SH-SY5Y (cell line): ENCODE results near the gene MFSD12.

Source experiments
- GATA2 ChIP-seq: IDR thresholded peaks from 2 replicates; pipeline ENCODE4 v1.6.1; 2011; ENCODE audit warnings: mild to moderate bottlenecking, low read depth, low read length
- GATA3 ChIP-seq: IDR thresholded peaks from 2 replicates; pipeline ENCODE4 v1.6.1; 2011; ENCODE audit warnings: low read depth, mild to moderate bottlenecking, low read length, moderate library complexity

MFSD12 gene

DNA sequence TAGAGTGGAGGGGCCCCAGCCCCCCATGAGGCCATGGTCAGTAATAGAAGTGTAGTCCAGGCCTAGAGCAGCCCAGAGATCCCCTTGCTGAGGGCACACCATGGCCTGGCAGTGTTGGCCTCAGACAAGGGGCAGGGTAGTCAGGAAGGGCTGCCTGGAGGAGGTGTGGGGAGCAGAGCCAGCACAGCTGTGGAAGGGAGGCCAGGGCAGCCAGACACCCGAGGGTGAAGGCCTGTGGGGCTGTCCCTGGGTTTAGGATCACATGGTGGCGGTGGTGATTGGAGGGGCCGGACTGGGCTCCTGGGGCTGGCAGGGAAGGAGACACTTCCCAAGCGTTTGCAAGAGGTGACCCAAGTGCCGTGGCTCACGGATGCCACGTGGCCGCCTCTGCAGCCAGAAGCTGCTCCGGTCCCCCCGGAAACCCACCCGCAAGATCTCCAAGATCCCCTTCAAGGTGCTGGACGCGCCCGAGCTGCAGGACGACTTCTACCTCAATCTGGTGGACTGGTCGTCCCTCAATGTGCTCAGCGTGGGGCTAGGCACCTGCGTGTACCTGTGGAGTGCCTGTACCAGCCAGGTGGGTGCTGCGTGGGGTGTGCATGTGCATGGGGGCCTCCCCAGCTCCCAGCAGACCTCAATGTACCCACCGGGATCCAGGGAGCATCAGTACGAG, 30.0 kb downstream of the MFSD12 start:
- no peak for TF ChIP-seq GATA3
- no peak for TF ChIP-seq GATA2

GRCh38 chr19:3526507-3527237, 30.7 kb downstream of the MFSD12 start:
- TF ChIP-seq GATA2 (no peak), GATA3 (no peak)

GRCh38 chr19:3524904-3525451, 32.4 kb downstream of the MFSD12 start:
- no peak for TF ChIP-seq GATA3
- TF ChIP-seq GATA2, result no peak

- no peak for TF ChIP-seq GATA2
- no peak for TF ChIP-seq GATA3
Measured at GRCh38 chr19:3524078-3524842, 33.1 kb downstream of the MFSD12 start.

GRCh38 chr19:3523361-3524077, 33.9 kb downstream of the MFSD12 start:
- TF ChIP-seq GATA3 (no peak), GATA2 (no peak)

- TF ChIP-seq GATA3, result no peak
- no peak for TF ChIP-seq GATA2
Measured at GRCh38 chr19:3522421-3523360, 34.7 kb downstream of the MFSD12 start.

GRCh38 chr19:3521104-3521445, 36.3 kb downstream of the MFSD12 start:
- no peak for TF ChIP-seq GATA3

DNA sequence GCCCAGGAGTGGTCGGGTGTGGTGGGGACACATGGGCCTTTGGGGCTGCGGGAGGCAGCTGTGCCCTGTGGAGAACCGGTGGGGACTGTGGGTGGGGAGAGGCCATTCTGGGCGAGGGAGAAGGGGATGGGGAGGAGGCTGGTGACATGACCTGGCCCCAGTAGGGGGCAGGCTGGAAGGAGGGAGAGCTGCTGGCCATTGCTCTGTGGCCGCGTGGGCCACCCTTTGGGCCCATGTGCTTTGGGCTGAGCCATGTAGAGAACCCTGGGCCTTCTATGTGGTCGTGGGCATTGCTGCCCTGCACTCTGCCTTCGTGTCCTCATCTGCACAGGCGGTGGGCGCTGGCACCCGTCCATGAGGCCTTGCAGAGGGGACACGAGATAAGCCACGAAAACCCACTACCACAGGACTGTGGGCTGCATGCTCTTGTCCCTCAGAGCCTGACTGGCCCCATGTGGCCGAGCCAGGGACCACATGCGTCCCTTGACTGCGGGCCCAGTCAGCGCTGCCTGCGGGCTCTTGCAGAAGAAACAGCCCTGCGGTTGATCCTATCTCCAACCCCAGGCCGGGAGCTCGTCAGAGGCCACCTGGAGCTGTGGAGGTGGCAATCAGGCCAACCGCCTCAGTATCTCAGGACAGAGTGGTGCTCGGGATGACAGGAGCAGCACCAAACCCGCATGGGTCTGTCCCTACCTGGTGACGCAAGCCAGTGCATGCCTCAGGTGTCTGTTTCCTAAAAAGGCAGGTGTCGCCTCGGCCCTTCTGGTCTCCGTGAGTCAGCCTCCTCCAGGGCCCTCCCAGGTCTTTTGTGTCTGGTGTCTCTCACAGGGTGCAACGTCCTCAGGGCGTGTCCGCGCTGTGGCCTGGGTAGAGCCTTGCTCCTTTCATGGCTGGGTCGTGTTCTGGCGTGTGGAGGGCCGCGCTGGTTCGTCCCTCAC, 37.0 kb downstream of the MFSD12 start:
- TF ChIP-seq GATA3 (no peak), GATA2 (peak; percentile 32; the same call in 1 of the 2 replicates)

DNA sequence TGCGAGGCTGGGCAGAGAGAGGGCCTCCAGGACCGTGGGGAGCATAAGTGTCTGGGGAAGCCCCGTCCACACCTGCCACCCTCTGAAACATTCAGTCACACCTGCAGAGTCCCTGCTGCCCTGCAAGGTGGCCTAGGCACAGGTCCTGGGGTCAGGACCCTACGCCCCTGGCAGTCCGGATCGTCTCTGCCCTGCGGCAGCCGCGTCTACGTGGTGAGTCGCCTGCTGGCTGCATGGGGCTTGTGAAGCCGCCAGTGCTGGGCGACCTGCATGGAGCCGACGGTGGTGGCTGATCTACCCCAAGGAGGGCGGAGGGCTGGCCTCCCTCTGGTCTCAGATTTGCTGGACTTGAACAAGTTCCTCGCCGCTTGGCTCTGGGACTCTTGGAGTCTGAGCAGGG, 38.3 kb downstream of the MFSD12 start:
- TF ChIP-seq GATA3 (no peak), GATA2 (no peak)

DNA sequence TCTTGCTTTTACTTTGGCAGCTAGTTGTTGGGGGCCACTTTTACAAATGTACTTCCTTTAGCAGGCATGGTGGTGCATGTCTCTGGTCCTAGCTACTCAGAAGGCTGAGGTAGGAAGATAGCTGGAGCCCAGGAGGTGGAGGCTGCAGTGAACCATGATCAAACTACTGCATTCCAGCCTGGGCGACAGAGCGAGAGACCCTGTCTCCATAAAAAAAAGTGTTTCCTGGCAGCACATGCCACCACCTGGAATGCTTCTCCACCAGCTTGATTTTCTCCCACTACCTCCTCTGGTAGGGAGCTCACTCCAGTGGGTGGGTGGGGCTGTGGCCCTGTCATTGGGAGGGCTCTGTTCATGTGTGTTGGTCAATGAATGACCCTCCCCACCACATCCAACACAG, 38.7 kb downstream of the MFSD12 start:
- TF ChIP-seq GATA3 (no peak), GATA2 (no peak)

DNA sequence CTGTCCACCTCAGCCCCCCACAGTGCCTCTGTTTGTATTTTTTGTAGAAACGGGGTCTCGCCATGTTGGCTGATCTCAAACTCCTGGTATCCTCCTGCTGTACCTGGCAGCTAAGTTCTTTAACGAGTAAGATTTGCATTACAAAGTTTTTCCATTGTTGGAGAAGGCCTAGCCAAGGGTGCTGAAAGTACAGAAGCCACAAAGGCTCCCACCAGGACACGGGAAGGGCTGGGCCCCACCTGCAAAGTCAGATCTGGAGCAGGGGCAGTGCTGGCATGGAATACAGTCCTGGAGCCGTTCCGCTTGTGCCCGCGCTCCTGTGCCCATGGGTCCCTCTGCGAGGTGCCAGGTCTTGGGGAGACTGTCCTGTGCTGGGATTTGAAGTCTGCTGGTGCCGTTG, 39.1 kb downstream of the MFSD12 start:
- TF ChIP-seq GATA2 (no peak), GATA3 (no peak)

GRCh38 chr19:3517638-3518037, 39.7 kb downstream of the MFSD12 start:
- TF ChIP-seq GATA2, result no peak
- no peak for TF ChIP-seq GATA3
